Adrenal gland (tissue), 5 donors: ENCODE data around the gene ABCC2.

ENCODE experiments used
- CTCF ChIP-seq, 6 experiments: fragments of 450-650 bp in 4 of 6; fragments of 200-600 bp in 2 of 6; sonication (generic) in 1 of 6; IDR thresholded peaks; 1 replicate in 5 of 6; 2 replicates in 1 of 6; pipeline versions ENCODE4 v1.5.1 to v1.8.0; 2016 to 2021; ENCODE audit warnings: antibody characterized with exemption in 6 of 6, mild to moderate bottlenecking in 2 of 6, moderate library complexity in 1 of 6
- POLR2A ChIP-seq, 2 donors: fragments of 450-650 bp; IDR thresholded peaks; one replicate each; pipeline ENCODE4 v1.6.1; 2017; ENCODE audit warnings: antibody characterized with exemption in 2 of 2, mild to moderate bottlenecking in 2 of 2, moderate library complexity in 1 of 2
- donor health status: DM: no; HTN: no; CAD: no.

- TF ChIP-seq CTCF (IDR thresholded peaks at IDR 0.05) (no peak), POLR2A (IDR thresholded peaks at IDR 0.05) (no peak)
Observed at GRCh38 chr10:99791831-99792230, 9.4 kb downstream of the ABCC2 start.
